Inferior parietal cortex (tissue), 1 donor: Measurements from ENCODE around the gene OPCML.
"Not testable (repeated sequence)": the region's sequence is repeated elsewhere in the genome, so short reads cannot be mapped to it uniquely, and the experiment has no call there.

Experiments used
- DNase-seq: peaks from one replicate; pipeline ENCODE4 v3.0.0-alpha.2; 2016; ENCODE audit errors: extremely low spot score

Gene OPCML

DNA sequence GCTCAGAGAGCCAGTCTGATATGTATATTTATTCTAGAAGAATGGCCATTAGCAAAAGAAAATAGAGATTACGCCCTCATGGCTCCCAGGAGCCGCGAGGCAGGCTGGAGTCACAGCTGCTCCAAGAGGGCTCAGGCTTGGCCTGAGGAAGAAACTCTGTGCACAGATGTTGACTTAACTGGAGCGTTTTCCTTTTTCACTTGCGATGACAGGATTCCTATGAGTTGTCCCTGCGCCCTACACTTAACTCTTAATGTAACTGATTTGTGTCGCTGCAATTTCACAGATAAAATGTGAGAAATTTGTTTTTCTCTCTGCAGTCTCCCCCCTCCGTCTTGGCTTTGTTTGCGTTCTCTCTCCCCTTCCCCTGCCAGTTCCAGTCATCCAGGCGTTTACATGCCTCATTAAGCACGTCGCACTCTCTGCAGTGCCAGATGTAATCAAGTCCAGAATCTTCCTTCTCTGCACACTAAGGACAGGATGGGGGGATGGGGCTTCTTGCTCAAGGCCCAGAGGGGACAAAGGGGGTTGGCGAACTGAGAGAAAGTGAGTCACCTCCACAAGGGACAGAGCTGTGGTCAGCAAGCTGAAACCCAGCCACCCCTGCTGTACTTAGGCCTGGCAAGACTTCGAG, 1101.8 kb downstream of the OPCML start:
- no peak for DNase-seq

DNA sequence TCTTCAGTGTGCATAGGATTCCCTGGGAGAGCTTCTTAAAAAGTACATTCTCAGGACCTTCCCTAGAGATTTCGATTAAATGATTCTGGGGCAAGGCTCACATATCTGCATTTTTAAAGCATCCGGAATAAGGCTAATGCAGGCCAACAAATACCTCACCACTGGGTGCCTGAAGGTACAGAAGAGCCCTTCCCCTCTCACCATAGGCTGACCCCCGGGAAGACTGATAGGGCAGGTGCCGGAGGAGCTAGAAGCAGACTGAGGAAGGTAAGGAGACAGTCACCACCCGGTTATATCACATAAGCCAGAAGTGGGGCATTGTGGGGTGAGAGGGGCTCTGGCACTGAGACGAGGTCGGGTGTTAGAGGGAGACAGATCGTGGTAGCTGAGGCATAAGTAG, 1102.6 kb downstream of the OPCML start:
- no peak for DNase-seq

DNA sequence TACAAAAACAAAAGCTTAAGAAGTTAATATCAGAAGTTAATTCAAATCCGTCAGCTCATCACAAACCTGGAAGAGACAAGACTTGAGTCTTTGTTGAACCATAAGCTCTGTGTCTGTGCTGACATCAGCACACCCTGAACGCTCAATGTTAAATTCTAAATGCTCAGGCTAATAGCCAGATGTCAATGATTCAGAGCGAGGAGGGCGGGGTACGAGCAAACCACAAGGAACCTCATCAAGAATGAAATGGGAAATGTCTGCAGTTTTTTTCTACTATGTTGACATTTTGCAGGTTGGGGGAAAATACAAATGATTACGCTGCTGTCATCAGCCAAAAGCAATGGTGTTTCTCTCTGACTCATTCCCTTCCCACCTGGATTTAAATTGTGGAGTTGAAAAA, 1104.7 kb downstream of the OPCML start:
- no peak for DNase-seq

GRCh38 chr11:132424433-132424832, 1107.9 kb downstream of the OPCML start:
- DNase-seq, result no peak

DNA sequence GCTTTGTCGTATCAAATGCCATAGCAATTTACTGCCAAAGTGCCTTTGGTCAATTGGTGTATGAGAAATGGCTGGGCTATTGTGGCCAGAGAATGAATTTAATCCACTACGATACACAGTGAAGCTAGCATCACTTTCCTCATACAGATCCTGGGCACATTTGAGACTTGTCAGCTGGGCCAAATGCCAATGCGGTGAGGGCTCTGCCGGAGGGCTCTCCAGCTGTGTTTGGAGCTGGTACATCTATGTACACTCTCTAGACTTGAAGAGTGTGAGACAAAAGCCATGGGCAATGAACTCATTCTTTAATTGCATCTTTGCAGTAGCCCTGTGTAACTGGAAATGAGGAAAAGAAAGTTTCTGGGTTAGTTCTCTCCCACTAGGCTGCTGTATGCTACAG, 1109.0 kb downstream of the OPCML start:
- no peak for DNase-seq

DNA sequence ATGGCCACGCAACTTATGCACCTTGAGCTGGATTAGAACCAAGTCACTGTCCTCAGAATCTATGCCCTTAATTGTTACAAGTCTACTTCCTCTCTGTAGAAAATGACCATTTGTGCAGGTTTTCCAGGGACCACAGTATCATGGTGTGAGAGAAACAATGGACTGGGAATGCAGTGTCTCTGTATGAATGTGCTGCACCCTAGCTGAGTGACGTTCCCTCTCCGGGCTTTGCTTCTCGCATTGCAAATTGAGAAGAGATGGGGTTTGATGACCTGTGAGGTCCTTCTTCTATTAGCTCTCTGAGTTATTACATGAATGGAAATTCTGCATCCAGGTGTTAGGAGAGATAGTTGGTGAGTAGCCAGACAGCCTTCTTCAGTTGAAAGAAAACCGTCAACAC, 1109.6 kb downstream of the OPCML start:
- DNase-seq, result no peak

GRCh38 chr11:132421555-132421954, 1110.7 kb downstream of the OPCML start:
- DNase-seq, result no peak

- no peak for DNase-seq
Measured at GRCh38 chr11:132414451-132414850, 1117.8 kb downstream of the OPCML start.

GRCh38 chr11:132410383-132410782, 1121.9 kb downstream of the OPCML start:
- no peak for DNase-seq

GRCh38 chr11:132409573-132410355, 1122.5 kb downstream of the OPCML start:
- DNase-seq, result no peak

GRCh38 chr11:132408877-132409276, 1123.4 kb downstream of the OPCML start:
- DNase-seq, result no peak

DNA sequence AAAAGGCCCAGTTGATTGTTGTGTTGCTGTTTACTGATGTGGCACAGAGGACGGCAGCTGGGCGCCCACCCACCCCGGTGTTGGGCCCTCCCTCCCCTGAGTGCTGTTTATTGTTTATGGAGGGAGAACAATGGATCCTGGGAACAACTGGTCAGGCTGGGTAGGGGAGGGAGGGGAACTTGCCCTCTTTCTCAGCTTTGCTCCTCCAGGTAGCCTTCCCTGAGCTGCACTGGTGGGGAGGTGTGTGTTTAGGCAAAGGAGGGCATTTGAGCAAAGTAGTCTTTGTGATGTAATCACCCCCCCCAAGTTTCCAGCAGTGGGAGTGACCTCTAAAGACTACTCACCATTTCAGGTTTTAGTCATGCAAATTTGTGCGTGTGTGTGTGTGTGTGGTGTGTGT, 1126.6 kb downstream of the OPCML start:
- DNase-seq, result no peak

GRCh38 chr11:132402071-132402684, 1130.1 kb downstream of the OPCML start:
- DNase-seq, result peak; percentile 60

- no peak for DNase-seq
Measured at GRCh38 chr11:132396318-132396717, 1136.0 kb downstream of the OPCML start.

GRCh38 chr11:132395434-132395833, 1136.9 kb downstream of the OPCML start:
- no peak for DNase-seq

GRCh38 chr11:132379540-132379939, 1152.8 kb downstream of the OPCML start:
- no peak for DNase-seq

DNA sequence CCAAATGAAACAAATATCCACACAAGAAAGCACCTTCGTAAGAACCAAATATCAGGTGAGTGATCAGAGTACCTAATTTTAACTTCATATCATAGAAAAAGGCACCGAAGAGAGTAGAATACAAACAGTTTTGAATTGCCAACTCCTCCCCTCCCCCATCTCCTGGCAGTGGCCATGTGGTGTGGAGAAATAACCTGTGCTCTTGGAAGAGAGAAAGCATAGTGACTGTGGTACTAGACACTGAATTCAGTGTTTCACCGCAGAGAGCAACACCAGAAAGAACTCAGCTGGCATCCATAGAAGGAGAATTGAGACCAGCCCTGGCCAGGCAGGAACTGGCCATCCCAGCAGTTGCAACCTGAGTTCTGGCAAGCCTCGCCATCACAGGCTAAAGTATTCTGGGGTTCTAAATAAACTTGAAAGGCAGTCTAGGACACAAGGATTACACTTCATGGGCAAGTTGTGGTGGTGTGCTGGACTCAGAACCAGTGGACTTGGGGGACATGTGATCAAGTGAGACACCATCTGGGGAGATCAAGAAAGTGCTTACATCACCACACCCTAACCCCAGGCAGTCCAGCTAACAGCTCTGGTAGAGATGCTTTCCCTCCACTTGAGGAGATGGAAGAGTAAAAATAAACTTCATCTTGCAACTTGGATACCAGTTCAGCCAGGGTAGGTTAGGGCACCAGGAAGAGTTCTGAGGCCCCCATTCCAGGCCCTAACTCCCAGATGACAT, 1158.7 kb downstream of the OPCML start:
- DNase-seq, result no peak

DNA sequence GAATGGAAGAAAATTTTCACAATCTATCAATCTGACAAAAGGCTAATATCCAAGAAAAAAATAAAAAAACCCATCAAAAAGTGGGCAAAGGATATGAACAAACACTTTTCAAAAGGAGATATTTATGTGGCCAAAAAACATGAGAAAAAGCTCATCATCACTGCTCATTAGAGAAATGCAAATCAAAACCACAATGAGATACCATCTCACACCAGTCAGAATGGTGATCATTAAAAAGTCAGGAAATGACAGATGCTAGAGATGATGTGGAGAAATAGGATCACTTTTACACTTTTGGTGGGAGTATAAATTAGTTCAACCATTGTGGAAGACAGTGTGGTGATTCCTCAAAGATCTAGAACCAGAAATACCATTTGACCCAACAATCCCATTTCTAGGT, 1162.2 kb downstream of the OPCML start:
- not testable (repeated sequence) for DNase-seq

- DNase-seq, result no peak
Measured at GRCh38 chr11:132367293-132367692, 1165.0 kb downstream of the OPCML start.

GRCh38 chr11:132365650-132366049, 1166.7 kb downstream of the OPCML start:
- no peak for DNase-seq
